AG04449 (cell line): ENCODE measurements around the gene SSX2B.
"Not testable (repeated sequence)": the region's sequence is repeated elsewhere in the genome, so short reads cannot be mapped to it uniquely, and the experiment has no call there.

Experiments
- CTCF ChIA-PET: fragments of 350-600 bp; formaldehyde crosslinking; extraction: SDS; loops from one replicate; lab custom pipeline; 2021; ENCODE audit warnings: antibody characterized with exemption; lab: Yijun Ruan, JAX
- POLR2A ChIA-PET: fragments of 400-600, 350-600 bp; formaldehyde crosslinking; extraction: SDS; loops from one replicate; lab custom pipeline; 2020; ENCODE audit warnings: antibody characterized with exemption, inconsistent platforms; lab: Yijun Ruan, JAX
- DNase-seq: peaks from one replicate; pipeline ENCODE4 v3.0.0-alpha.2; 2010; ENCODE audit warnings: low read depth, low spot score
- H3K4me3 ChIP-seq: 2 replicates; pipeline ENCODE4 v1.5.1; 2011; ENCODE audit warnings: low read depth, mild to moderate bottlenecking, control low read depth, low read length

Gene SSX2B, protein sequence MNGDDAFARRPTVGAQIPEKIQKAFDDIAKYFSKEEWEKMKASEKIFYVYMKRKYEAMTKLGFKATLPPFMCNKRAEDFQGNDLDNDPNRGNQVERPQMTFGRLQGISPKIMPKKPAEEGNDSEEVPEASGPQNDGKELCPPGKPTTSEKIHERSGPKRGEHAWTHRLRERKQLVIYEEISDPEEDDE

DNA sequence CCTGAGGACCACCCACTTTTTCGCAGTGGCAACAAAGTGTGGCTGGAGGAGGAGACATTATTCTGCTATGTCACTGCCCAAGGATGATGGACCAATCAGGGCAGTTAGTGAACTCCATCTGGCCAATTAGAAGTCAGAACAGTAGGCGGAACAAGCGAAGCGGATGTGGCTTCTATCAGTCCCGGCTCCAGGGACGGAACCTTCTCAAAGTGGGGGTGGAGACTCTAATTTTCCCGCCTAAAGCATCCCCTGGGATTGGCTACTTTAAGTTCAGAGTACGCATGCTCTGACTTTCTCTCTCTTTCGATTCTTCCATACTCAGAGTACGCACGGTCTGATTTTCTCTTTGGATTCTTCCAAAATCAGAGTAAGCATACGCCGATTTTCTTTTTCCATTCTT, at the start of gene SSX2B:
SSX2B (plus strand) TSS at position 301 of the 400 bp plus-strand sequence. CDS start 1,429 bp downstream, outside the sequence.
- DNase-seq, POLR2A ChIA-PET, H3K4me3 ChIP-seq, CTCF ChIA-PET: not testable (repeated sequence)

DNA sequence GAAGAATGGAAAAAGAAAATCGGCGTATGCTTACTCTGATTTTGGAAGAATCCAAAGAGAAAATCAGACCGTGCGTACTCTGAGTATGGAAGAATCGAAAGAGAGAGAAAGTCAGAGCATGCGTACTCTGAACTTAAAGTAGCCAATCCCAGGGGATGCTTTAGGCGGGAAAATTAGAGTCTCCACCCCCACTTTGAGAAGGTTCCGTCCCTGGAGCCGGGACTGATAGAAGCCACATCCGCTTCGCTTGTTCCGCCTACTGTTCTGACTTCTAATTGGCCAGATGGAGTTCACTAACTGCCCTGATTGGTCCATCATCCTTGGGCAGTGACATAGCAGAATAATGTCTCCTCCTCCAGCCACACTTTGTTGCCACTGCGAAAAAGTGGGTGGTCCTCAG, 44.0 kb upstream of the SSX2B start, which contains the start of gene SSX2:
SSX2 (minus strand) TSS at position 101 of the 400 bp plus-strand sequence. CDS start 1,429 bp downstream, outside the sequence.
- CTCF ChIA-PET, H3K4me3 ChIP-seq, DNase-seq, POLR2A ChIA-PET: not testable (repeated sequence)

DNA sequence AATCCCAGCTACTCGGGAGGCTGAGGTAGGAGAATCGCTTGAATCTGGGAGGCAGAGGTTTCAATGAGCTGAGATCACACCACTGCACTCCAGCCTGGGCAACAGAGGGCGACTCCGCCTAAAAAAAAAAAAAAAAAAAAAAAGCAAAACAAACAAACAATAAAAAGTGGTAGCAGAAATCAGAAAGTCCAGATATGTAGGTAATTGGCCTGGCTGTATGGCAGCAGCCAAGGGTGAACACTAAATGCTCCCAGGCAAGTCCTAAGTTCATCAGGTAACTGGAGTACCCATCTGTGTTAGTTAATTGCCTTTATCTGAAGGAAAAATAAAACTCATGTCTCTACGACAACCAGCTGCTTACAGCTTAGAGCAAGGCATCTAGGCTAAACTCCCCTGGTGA, 14.9 kb downstream of the SSX2B start:
- DNase-seq, POLR2A ChIA-PET, CTCF ChIA-PET, H3K4me3 ChIP-seq: not testable (repeated sequence)

DNA sequence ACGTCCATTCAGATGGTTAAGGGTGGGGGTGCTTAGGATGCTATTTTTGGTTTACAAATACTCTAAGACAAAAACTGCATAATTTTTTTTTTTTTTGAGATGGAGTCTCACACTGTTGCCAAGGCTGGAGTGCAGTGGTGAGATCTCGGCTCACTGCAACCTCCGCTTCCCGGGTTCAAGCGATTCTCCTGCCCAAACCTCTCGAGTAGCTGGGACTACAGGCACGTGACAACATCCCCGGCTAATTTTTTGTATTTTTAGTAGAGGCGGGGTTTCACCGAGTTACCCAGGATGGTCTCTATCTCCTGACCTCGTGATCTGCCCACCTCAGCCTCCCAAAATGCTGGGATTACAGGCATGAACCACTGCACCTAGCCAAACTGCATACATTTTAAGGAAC, 22.5 kb downstream of the SSX2B start:
- CTCF ChIA-PET, DNase-seq, POLR2A ChIA-PET, H3K4me3 ChIP-seq: not testable (repeated sequence)

DNA sequence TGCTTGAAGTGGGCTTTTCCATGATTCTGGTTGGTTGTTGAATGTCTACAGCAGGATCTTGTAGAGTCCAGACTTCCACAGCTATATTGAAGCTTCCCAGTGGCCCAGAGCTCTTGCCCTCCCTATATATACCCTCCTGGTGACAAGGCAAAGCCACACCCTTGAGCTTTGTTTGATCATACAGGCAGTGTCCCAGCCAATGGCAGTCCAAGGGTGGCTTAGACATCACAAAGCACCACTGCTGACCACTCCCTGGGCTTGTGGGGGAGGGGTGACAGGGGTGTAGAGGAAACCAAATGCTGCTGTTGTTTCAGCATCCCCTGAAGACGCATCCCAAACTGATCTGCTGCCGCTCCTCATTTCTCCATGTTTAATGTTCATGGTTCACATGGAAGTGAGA, 46.3 kb downstream of the SSX2B start, which contains the start of gene SPANXN5:
SPANXN5 (minus strand) TSS at position 101 of the 400 bp plus-strand sequence; CDS start at position 22, 79 bp downstream.
- DNase-seq, POLR2A ChIA-PET, CTCF ChIA-PET, H3K4me3 ChIP-seq: not testable (repeated sequence)

DNA sequence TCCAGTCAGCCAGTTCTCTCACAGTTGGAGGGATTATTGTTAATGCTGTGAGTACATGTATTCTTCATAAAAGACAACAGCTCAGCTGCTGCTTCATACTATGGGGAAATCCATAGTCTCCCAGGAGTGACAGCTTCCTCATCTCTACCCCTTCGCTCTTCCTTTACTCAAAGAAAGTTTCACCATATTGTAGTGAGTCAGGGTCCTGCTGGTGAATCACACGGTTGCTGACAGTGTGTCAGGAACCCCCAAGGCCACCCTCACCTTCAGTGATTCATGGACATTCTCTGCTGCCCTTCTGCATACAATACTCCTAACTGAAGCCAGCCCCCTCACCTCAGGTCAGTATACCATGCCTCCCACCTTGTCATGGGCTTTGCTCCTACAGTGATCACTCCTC, 53.8 kb downstream of the SSX2B start:
- DNase-seq, POLR2A ChIA-PET, H3K4me3 ChIP-seq, CTCF ChIA-PET: not testable (repeated sequence)
